ENCODE data around the gene PHF5A. TPM values are rescaled to one million over a fixed set of nuclear protein-coding genes. Genes with fewer than 3 reads are reported as not detected.

PHF5A gene
- total and polyA plus RNA-seq, 10 of the 15 experiments (the other 5 are each of a cell fraction or from before 2014, with no cell fraction given): 40.5 to 115 (median 79.2) TPM

DNA sequence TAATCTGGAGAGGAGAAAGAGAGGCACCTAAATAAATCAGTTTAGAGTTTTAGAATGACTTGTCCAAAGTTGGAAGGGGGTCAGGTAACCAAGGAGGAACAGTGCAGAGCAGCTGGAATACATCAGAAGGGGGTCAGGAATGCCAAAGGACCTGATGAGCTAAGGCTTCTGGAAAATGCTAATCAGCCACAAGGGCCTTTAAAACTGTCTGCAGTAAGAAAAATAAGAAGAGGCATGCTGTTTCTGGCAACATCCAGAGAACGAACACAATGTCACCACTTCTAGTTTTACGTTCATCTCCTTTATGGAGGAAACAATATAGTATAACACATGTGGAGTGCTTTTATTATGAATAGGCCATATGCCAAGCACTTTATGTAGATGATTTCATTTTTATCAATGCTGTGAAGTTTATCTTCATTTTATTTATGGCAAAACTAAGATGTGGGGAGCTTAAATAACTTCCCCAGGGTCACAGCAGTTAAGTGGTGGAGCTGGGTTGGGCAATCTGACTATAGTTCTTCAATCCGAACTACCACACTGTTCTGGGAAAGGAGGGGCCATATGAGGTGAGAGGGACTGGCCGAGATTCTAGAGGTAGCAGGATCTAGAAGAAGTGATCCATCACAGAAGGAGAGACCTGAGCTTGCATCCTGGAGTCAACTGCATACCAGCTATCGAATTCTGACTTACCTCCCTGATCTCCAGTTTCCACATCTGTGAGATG is 23.0 kb upstream of the PHF5A start:
- in situ Hi-C loops (cut with MboI): no loop called here
- POLR2A ChIA-PET: no interaction called here
- TF ChIP-seq POLR2AphosphoS5 (IDR thresholded peaks at IDR 0.05; ENCODE audit: low read length) (no peak), RUNX3 (IDR thresholded peaks at IDR 0.05; ENCODE audit: low read length) (no peak), MXI1 (IDR thresholded peaks at IDR 0.05; ENCODE audit: low read depth, low read length) (no peak), TBL1XR1 (IDR thresholded peaks at IDR 0.05; ENCODE audit: low read depth, low read length) (no peak), FOS (IDR thresholded peaks at IDR 0.05; ENCODE audit: borderline replicate concordance, extremely low read depth, insufficient read length) (no peak), BACH1 (IDR thresholded peaks at IDR 0.05; ENCODE audit: borderline replicate concordance) (no peak), ZNF384 (IDR thresholded peaks at IDR 0.05; ENCODE audit: borderline replicate concordance, low read depth, low read length) (no peak), SMAD5 (IDR thresholded peaks at IDR 0.05; ENCODE audit: low read depth) (no peak), POLR2AphosphoS2 (IDR thresholded peaks at IDR 0.05; ENCODE audit: low read depth, low read length) (no peak)
- TF ChIP-seq, protein P1, sequence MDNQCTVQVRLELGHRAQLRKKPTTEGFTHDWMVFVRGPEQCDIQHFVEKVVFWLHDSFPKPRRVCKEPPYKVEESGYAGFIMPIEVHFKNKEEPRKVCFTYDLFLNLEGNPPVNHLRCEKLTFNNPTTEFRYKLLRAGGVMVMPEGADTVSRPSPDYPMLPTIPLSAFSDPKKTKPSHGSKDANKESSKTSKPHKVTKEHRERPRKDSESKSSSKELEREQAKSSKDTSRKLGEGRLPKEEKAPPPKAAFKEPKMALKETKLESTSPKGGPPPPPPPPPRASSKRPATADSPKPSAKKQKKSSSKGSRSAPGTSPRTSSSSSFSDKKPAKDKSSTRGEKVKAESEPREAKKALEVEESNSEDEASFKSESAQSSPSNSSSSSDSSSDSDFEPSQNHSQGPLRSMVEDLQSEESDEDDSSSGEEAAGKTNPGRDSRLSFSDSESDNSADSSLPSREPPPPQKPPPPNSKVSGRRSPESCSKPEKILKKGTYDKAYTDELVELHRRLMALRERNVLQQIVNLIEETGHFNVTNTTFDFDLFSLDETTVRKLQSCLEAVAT (IDR thresholded peaks at IDR 0.05): no peak
- TF ChIP-seq, protein P2, sequence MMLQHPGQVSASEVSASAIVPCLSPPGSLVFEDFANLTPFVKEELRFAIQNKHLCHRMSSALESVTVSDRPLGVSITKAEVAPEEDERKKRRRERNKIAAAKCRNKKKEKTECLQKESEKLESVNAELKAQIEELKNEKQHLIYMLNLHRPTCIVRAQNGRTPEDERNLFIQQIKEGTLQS (IDR thresholded peaks at IDR 0.05; ENCODE audit: borderline replicate concordance, extremely low read depth, low read depth, low read length): no peak
- TF ChIP-seq, protein P3, sequence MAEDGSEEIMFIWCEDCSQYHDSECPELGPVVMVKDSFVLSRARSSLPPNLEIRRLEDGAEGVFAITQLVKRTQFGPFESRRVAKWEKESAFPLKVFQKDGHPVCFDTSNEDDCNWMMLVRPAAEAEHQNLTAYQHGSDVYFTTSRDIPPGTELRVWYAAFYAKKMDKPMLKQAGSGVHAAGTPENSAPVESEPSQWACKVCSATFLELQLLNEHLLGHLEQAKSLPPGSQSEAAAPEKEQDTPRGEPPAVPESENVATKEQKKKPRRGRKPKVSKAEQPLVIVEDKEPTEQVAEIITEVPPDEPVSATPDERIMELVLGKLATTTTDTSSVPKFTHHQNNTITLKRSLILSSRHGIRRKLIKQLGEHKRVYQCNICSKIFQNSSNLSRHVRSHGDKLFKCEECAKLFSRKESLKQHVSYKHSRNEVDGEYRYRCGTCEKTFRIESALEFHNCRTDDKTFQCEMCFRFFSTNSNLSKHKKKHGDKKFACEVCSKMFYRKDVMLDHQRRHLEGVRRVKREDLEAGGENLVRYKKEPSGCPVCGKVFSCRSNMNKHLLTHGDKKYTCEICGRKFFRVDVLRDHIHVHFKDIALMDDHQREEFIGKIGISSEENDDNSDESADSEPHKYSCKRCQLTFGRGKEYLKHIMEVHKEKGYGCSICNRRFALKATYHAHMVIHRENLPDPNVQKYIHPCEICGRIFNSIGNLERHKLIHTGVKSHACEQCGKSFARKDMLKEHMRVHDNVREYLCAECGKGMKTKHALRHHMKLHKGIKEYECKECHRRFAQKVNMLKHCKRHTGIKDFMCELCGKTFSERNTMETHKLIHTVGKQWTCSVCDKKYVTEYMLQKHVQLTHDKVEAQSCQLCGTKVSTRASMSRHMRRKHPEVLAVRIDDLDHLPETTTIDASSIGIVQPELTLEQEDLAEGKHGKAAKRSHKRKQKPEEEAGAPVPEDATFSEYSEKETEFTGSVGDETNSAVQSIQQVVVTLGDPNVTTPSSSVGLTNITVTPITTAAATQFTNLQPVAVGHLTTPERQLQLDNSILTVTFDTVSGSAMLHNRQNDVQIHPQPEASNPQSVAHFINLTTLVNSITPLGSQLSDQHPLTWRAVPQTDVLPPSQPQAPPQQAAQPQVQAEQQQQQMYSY (CRISPR knock-in tag; IDR thresholded peaks at IDR 0.05): no peak
- TF ChIP-seq, protein P4, sequence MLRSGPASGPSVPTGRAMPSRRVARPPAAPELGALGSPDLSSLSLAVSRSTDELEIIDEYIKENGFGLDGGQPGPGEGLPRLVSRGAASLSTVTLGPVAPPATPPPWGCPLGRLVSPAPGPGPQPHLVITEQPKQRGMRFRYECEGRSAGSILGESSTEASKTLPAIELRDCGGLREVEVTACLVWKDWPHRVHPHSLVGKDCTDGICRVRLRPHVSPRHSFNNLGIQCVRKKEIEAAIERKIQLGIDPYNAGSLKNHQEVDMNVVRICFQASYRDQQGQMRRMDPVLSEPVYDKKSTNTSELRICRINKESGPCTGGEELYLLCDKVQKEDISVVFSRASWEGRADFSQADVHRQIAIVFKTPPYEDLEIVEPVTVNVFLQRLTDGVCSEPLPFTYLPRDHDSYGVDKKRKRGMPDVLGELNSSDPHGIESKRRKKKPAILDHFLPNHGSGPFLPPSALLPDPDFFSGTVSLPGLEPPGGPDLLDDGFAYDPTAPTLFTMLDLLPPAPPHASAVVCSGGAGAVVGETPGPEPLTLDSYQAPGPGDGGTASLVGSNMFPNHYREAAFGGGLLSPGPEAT (IDR thresholded peaks at IDR 0.05; ENCODE audit: low read depth): no peak

More for the DNA sequence above, 23.0 kb upstream of the PHF5A start:
- Histone ChIP-seq H2AFZ (ENCODE audit: control insufficient read depth, low read depth, low read length) (no peak overlapping the region), H3K36me3 (ENCODE audit: control insufficient read depth in 2 of 2, insufficient read depth in 2 of 2, low read length in 1 of 2) (peaks cover 2 to 6% of the 10 kb centered on the region in 2 experiments; a peak in 3 of 4 replicates), H3K4me3 (no peak overlapping the region), H3K27me3 (replicated peaks in 1 of 2; ENCODE audit: control insufficient read depth in 2 of 2, insufficient read depth in 2 of 2, low read length in 1 of 2) (no peaks in the 10 kb centered on the region), H3K27ac (ENCODE audit: control insufficient read depth, insufficient read depth) (no peak overlapping the region), H3K9me3 (replicated peaks; ENCODE audit: control insufficient read depth, insufficient read depth, low read length) (no peaks in the 10 kb centered on the region), H3K9ac (ENCODE audit: control insufficient read depth, insufficient read depth, low read length) (no peak overlapping the region), H3K4me2 (ENCODE audit: control insufficient read depth, insufficient read depth) (no peak overlapping the region), H4K20me1 (ENCODE audit: control insufficient read depth, insufficient read depth) (peaks cover 3% of the 10 kb centered on the region), H3K79me2 (ENCODE audit: control insufficient read depth, insufficient read depth, low read length) (peaks cover 41% of the 10 kb centered on the region), H3K4me1 (ENCODE audit: control insufficient read depth, insufficient read depth, low read length) (no peaks in the 10 kb centered on the region)
- RAD21 ChIA-PET (ENCODE audit: unreplicated experiment): interaction anchor here (0.9 kb wide), 1 partner anchor 88 kb away, joined by 3 read pairs; no protein-coding TSS in a partner anchor
- ATAC-seq (no peak), DNase-seq (ENCODE audit: low read depth, low spot score) (no peak), FAIRE-seq (no peak)
- CTCF ChIA-PET: interaction anchor here (0.9 to 1.1 kb wide), 3 partner anchors 10 to 36 kb away, joined by 3 to 6 read pairs (median 3); no protein-coding TSS in a partner anchor
- 88% methylated on average over 5 of the region's 5 CpGs for WGBS (ENCODE audit: insufficient coverage, insufficient replicate concordance, low lambda C conversion rate, missing lambda C conversion rate)
- BruUV-seq (replicated peaks): no TSS peak
- intact Hi-C loops (cut with micrococcal nuclease; ENCODE audit: unreplicated experiment): no loop called here
- SMC1A ChIA-PET (ENCODE audit: uncharacterized antibody, unreplicated experiment): interaction anchor here (0.8 to 2.0 kb wide), 3 partner anchors 9 to 88 kb away, joined by 3 to 8 read pairs (median 4); no protein-coding TSS in a partner anchor
